GM18858 (cell line): ENCODE results near the gene CA5A.
"Not testable (repeated sequence)": the region's sequence is repeated elsewhere in the genome, so short reads cannot be mapped to it uniquely, and the experiment has no call there.

ENCODE experiments used
- ATAC-seq: cut with Tn5 transposase; IDR thresholded peaks from one replicate; pipeline ENCODE4 v1.9.1; 2021; ENCODE audit not compliant: unreplicated experiment

Gene CA5A

GRCh38 chr16:87949071-87949744 is 12.9 kb upstream of the CA5A start:
- no peak for ATAC-seq

GRCh38 chr16:87948735-87949070 is 12.4 kb upstream of the CA5A start:
- ATAC-seq = no peak

- no peak for ATAC-seq
Observed at GRCh38 chr16:87948119-87948545, 11.8 kb upstream of the CA5A start.

GRCh38 chr16:87947356-87948118 is 11.2 kb upstream of the CA5A start:
- ATAC-seq = no peak

- ATAC-seq = no peak
Observed at GRCh38 chr16:87946596-87947347, 10.4 kb upstream of the CA5A start.

GRCh38 chr16:87945351-87946042 is 9.2 kb upstream of the CA5A start:
- no peak for ATAC-seq

- no peak for ATAC-seq
Observed at GRCh38 chr16:87942680-87943079, 6.4 kb upstream of the CA5A start.

GRCh38 chr16:87939562-87940423 is 3.5 kb upstream of the CA5A start:
- no peak for ATAC-seq

- ATAC-seq = no peak
Observed at GRCh38 chr16:87938412-87938949, 2.2 kb upstream of the CA5A start.

- ATAC-seq = not testable (repeated sequence)
Observed at GRCh38 chr16:87937231-87937542, 858 bp upstream of the CA5A start.

GRCh38 chr16:87936016-87936374 is 334 bp downstream of the CA5A start:
- not testable (repeated sequence) for ATAC-seq

GRCh38 chr16:87934752-87935425 is 1.4 kb downstream of the CA5A start:
- not testable (repeated sequence) for ATAC-seq

- no peak for ATAC-seq
Observed at GRCh38 chr16:87933140-87933495, 3.2 kb downstream of the CA5A start.

GRCh38 chr16:87932475-87933139 is 3.7 kb downstream of the CA5A start:
- not testable (repeated sequence) for ATAC-seq

GRCh38 chr16:87931504-87931903 is 4.8 kb downstream of the CA5A start:
- ATAC-seq = no peak

- no peak for ATAC-seq
Observed at GRCh38 chr16:87930456-87930855, 5.9 kb downstream of the CA5A start.

- ATAC-seq = no peak
Observed at GRCh38 chr16:87929986-87930385, 6.3 kb downstream of the CA5A start.

GRCh38 chr16:87927195-87927562 is 9.2 kb downstream of the CA5A start:
- ATAC-seq = no peak
